HG03025 (cell line): ENCODE measurements around the gene TMEM115.

Source experiments
- ATAC-seq: cut with Tn5 transposase; IDR thresholded peaks from one replicate; pipeline ENCODE4 v1.9.1; 2021; ENCODE audit warnings: mild to moderate bottlenecking, moderate library complexity; ENCODE audit not compliant: unreplicated experiment, low FRiP score

Gene TMEM115

GRCh38 chr3:50378757-50379156 is 19.4 kb upstream of the TMEM115 start:
- ATAC-seq, result no peak

- ATAC-seq, result no peak
These were observed 18.7 kb upstream of the TMEM115 start for GRCh38 chr3:50378024-50378423.

GRCh38 chr3:50375258-50375931 is 16.1 kb upstream of the TMEM115 start:
- ATAC-seq, result no peak

GRCh38 chr3:50374363-50375257 is 15.3 kb upstream of the TMEM115 start:
- ATAC-seq, result no peak

GRCh38 chr3:50373146-50374051 is 14.1 kb upstream of the TMEM115 start:
- no peak for ATAC-seq

- ATAC-seq, result no peak
These were observed 13.0 kb upstream of the TMEM115 start for GRCh38 chr3:50372349-50372748.

- ATAC-seq, result no peak
These were observed 11.9 kb upstream of the TMEM115 start for GRCh38 chr3:50371133-50371685.

GRCh38 chr3:50370594-50370993 is 11.3 kb upstream of the TMEM115 start:
- no peak for ATAC-seq

- no peak for ATAC-seq
These were observed 9.8 kb upstream of the TMEM115 start for GRCh38 chr3:50369012-50369670.

GRCh38 chr3:50365842-50366220 is 6.5 kb upstream of the TMEM115 start:
- no peak for ATAC-seq

- ATAC-seq, result peak; percentile 90
These were observed 5.9 kb upstream of the TMEM115 start for GRCh38 chr3:50365080-50365841.

GRCh38 chr3:50364573-50365079 is 5.3 kb upstream of the TMEM115 start:
- ATAC-seq, result no peak

GRCh38 chr3:50359760-50360110 is 414 bp upstream of the TMEM115 start:
- no peak for ATAC-seq

- ATAC-seq, result no peak
These were observed 888 bp downstream of the TMEM115 start for GRCh38 chr3:50358355-50358910.

- ATAC-seq, result no peak
These were observed 1.8 kb downstream of the TMEM115 start for GRCh38 chr3:50357481-50357880.

- no peak for ATAC-seq
These were observed 2.8 kb downstream of the TMEM115 start for GRCh38 chr3:50356553-50356952.

- ATAC-seq, result no peak
These were observed 3.3 kb downstream of the TMEM115 start for GRCh38 chr3:50355829-50356552.

GRCh38 chr3:50354850-50355249 is 4.5 kb downstream of the TMEM115 start:
- ATAC-seq, result no peak
